GM18867 (cell line): ENCODE data around the gene SBK2.

Experiments
- ATAC-seq: cut with Tn5 transposase; IDR thresholded peaks from one replicate; pipeline ENCODE4 v1.9.1; 2021; ENCODE audit warnings: mild to moderate bottlenecking, moderate library complexity; ENCODE audit not compliant: unreplicated experiment

The SBK2 gene

GRCh38 chr19:55554741-55555152, 17.8 kb upstream of the SBK2 start:
- ATAC-seq, result no peak

GRCh38 chr19:55554302-55554701, 17.4 kb upstream of the SBK2 start:
- no peak for ATAC-seq

GRCh38 chr19:55553217-55554182, 16.6 kb upstream of the SBK2 start:
- no peak for ATAC-seq

- no peak for ATAC-seq
Measured at GRCh38 chr19:55552620-55553019, 15.7 kb upstream of the SBK2 start.

GRCh38 chr19:55552206-55552605, 15.3 kb upstream of the SBK2 start:
- ATAC-seq, result no peak

DNA sequence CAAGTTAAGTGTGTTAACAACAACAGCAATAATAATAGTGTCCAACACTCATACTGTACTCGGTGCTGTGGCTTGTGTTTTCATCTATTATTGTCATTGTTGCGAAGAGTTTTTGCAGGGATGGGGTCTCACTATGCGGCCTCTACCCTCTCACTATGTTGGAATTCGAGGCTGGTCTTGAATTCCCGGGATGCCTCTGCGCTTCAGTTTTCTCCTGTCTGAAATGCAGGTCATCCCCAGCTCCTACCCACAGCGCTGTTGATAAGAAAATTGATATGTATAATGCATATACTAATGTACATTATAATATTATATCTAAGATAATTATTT, 13.4 kb upstream of the SBK2 start:
- no peak for ATAC-seq

- ATAC-seq, result no peak
Measured at GRCh38 chr19:55549500-55550320, 12.8 kb upstream of the SBK2 start.

GRCh38 chr19:55546822-55547614, 10.1 kb upstream of the SBK2 start:
- ATAC-seq, result no peak

DNA sequence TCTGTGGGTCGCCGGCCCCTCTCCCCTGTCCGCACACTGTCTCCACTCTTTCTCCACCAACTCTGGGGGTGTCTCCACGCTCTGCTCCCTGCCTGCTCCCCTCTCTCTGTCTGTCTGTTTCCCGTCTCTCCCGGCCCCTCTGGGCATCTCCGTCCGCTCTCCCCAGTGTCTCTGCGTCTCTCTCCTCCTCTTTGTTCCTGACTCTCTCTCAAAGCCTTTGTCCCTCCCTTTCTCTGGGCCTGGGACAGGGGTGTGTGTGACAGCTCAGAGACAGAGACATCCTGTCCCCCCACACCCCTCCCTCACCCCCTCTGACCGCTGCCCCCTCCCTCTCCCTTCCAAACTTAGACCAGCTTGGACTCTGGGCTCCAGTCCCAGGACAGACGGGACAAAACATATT, 9.1 kb upstream of the SBK2 start:
- ATAC-seq, result no peak

DNA sequence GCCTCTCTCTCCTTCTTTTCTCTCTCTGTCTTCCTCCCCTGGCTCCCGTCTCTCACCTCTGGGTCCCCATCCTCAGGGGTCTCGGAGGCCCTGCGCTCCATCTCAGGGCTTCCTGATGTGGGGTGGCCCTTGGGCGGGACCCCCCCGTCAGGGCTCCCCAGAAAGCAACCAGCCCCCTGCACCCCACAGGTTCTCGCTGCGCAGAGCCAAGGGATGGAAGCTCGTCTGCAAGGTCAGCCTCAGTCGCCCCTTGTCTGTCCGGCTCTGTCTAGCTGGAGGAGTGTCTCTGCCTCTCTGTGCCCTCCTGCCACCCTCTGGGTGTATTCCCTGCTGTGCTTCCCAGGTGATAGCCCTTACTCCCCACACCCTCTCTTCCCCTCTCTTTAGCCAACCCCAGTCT, 8.5 kb upstream of the SBK2 start, which contains the start of gene SBK3:
Gene SBK3 (minus strand): TSS at position 101 of the 400 bp plus-strand sequence. CDS start 0 bp downstream, at position 101.
- no peak for ATAC-seq

DNA sequence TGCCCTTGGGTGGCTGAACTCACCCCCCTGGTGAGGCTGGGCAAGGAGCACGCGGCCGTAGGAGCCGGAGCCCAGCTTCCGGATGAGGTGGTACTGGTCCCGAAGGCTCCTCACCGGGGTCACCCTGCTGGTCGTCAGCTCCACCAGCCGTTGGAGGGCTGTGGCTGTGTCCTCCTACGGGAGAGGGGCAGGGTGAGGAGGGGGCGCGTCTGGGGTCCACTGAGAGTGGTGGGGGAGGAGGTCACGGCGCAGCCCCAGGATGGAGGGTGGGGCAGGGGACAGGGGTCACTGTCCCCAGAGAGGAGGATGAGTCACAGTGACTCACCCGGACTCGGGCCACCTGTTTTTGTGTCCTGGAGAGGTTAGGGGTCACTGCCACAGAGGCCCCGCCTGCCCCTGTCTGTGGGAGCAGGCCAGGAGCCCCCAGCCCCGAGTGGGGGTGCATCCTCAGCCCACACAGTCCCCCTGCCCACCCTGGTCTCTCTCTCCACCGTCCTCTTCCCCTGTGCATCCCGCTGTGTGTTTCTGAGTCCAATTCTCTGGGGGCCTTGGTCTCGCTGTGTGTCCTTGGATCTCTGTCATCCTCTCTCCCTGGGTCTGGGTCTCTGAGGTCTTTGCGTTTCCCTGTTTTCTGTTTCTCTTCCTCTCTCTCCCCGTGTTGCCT, 8.0 kb upstream of the SBK2 start:
- no peak for ATAC-seq

DNA sequence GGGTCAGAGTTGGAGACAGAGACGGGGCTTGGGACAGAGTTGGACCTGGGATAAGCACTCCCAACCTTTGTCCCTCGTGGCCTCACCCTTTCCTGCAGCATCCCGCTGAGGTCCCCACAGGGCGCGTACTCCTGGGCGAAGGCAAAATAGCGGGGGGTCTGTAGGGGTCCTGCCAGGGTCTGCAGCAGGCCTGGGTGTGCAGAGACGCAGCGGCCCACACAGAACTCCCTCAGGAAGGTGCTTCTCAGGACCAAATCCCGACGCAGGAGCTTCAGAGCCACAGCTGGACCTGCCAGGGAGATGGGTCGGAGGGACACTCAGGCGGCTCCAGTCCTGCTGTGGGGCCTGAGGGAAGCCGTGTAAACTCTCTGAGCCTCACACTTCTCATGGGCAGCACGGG, 7.1 kb upstream of the SBK2 start:
- ATAC-seq, result no peak

DNA sequence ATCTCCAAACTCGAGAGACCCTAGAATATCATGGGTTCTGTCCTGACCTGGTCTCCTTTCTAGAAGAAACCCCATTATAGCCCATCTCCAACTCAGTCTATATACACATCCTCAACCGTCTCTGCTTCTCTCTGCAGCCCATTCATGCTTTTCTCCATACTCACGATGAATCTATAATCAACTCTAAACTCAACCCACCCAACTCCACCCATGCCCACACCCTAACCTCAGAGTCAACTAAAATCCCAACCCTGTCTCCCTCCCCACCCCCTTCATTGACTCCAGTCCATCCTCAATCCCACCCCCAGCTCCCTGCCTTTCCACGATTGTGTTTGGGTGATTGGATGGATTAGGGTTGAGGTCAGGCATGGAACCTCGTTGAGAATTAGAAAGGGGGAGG, 6.6 kb upstream of the SBK2 start:
- ATAC-seq, result no peak

DNA sequence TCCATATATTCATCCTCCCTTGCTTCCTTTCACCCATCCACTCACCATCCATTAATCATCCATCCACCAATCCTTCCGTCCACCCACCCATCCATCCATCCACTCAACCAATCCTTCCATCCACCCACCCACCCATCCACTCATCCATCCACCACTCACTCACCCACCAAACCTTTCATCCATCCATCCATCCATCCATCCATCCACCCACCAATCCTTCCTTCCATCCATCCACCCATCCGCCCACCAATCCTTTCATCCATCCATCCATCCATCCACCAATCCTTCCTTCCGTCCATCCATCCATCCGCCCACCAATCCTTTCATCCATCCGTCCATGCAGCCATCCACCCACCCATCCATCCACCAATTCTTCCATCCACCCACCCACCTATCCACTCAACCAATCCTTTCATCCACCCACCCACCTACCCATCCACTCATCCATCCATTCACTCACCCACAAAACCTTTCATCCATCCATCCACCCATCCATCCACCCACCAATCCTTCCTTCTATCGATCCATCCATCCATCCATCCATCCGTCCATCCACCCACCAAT, 5.4 kb upstream of the SBK2 start:
- ATAC-seq, result no peak

DNA sequence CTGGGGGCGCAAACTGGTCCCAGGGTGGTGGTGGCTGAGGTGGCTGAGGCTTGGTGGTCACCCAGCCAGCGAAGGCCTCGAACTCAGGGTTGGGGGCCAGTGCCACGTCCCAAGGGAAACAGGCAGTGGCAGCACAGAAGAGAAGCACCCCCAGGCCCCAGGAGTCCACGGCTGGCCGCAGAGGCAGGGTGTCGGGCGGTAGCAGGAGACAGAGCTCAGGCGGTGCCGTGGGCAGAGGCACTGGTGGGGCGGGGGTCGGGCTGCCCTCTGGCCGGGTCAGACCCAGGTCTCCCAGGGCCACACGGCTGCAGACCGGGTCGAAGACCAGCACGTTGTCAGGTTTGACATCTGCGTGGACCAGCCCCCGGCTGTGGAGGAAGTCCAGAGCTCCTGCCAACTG, 4.2 kb upstream of the SBK2 start:
- no peak for ATAC-seq

- ATAC-seq, result no peak
Measured at GRCh38 chr19:55540619-55541018, 3.7 kb upstream of the SBK2 start.

GRCh38 chr19:55539090-55539984, 2.4 kb upstream of the SBK2 start:
- ATAC-seq, result no peak

- ATAC-seq, result no peak
Measured at GRCh38 chr19:55538132-55538531, 1.2 kb upstream of the SBK2 start.

DNA sequence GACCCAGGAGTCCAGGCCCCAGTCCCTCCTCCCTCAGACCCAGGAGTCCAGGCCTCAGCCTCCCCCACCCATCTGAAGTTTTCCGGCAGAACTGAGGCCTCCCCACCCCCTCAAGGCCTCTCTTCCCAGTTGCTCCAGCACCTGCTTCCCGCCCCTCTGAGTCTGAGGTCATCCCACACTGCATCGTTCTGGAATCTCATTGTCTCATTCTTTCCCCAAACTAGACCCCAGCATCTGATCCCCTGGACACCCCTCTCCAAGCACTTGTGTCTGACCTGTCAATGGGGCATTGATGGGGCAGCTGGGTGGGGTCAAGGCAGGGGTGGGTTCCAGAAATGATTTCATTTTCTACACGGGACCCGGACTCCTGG, 793 bp upstream of the SBK2 start:
- ATAC-seq, result no peak
